ENCODE results near the gene S100A9. TPM values are rescaled to one million over a fixed set of nuclear protein-coding genes. Genes with fewer than 3 reads are reported as not detected.

Gene S100A9
- total RNA-seq, 1 experiment from 2014 or later: 559 TPM

DNA sequence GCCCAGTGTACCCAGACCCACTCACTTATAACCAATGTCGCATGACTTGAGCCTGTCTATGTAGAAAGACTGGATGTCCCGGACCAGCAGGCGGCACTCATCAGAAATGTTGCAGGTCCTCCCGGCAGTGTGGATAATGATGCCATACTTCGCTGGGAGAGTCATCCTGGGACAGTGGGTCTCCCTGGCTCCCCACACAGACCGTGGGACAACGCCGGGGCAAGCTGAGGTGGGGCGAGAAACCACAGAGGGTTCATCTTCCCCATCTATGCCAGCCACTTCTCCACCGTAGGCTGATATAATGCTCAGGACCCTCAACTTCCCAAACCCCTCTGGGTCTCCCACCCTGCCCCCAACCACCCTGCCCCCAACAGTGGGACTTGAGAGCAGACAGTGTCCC, 17.3 kb upstream of the S100A9 start:
- TF ChIP-seq, protein P1, sequence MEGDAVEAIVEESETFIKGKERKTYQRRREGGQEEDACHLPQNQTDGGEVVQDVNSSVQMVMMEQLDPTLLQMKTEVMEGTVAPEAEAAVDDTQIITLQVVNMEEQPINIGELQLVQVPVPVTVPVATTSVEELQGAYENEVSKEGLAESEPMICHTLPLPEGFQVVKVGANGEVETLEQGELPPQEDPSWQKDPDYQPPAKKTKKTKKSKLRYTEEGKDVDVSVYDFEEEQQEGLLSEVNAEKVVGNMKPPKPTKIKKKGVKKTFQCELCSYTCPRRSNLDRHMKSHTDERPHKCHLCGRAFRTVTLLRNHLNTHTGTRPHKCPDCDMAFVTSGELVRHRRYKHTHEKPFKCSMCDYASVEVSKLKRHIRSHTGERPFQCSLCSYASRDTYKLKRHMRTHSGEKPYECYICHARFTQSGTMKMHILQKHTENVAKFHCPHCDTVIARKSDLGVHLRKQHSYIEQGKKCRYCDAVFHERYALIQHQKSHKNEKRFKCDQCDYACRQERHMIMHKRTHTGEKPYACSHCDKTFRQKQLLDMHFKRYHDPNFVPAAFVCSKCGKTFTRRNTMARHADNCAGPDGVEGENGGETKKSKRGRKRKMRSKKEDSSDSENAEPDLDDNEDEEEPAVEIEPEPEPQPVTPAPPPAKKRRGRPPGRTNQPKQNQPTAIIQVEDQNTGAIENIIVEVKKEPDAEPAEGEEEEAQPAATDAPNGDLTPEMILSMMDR (conservative IDR thresholded peaks at IDR 0.05; ENCODE audit: low read depth, low read length): no peak
- TF ChIP-seq EZH2phosphoT487 (IDR thresholded peaks at IDR 0.05; ENCODE audit: borderline replicate concordance, low read length) (no peak), EZH2 (IDR thresholded peaks at IDR 0.05; ENCODE audit: low read length, unreplicated experiment) (no peak)
- Histone ChIP-seq H3K79me2 (ENCODE audit: low read length) (no peaks in the 10 kb centered on the region), H3K9ac (ENCODE audit: low read length) (no peak overlapping the region), H3K4me2 (ENCODE audit: low read length) (no peak overlapping the region), H3K27ac (ENCODE audit: low read length) (no peak overlapping the region), H3K9me3 (ENCODE audit: low read length) (no peaks in the 10 kb centered on the region), H3K9me2 (replicated peaks; ENCODE audit: low read length) (no peaks in the 10 kb centered on the region), H3K4me1 (ENCODE audit: insufficient read depth, low read length) (no peaks in the 10 kb centered on the region), H3K4me3 (ENCODE audit: low read length) (no peak overlapping the region), H3K27me3 (ENCODE audit: low read length) (peaks cover 84% of the 10 kb centered on the region), H3K36me3 (ENCODE audit: low read depth, low read length) (no peaks in the 10 kb centered on the region), H2AFZ (ENCODE audit: low read length) (no peak overlapping the region), H3F3A (ENCODE audit: low read length, unreplicated experiment) (no peaks in the 10 kb centered on the region), H4K20me1 (ENCODE audit: low read length) (no peaks in the 10 kb centered on the region)
- no peak for ATAC-seq
- no TSS peak for BruUV-seq (replicated peaks)
- ChIA-PET POLR2A (ENCODE audit: unreplicated experiment) (no interaction called here), CTCF (no interaction called here)
- DNase-seq: no peak
- intact Hi-C loops (cut with micrococcal nuclease): no loop called here

DNA sequence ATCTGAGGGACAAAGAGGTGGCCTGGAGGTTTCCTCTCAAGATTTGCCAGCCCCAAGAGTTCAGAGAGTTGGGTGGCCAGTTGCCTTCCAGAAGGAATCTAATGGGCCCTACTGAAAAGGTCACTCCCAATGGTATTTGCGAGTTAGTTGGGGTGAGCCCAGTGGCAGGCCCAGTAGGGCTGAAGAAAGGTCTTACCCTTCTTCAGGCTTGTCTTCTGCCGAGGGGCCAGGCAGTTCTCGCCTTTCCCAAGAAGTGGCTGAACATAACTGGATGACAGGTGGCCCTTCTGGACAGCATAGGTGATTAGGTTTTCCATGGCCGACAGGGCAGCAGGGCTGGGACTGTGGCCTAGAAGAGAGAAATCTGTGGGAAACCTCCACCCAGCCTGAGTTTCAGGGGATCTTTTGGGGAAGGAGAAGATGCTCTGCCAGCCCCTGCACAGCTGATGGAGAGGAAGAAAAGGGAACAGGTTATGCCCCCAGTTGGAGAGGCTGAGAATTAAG, 16.2 kb upstream of the S100A9 start:
- ATAC-seq (no peak), DNase-seq (no peak)
- ChIA-PET CTCF (no interaction called here), POLR2A (ENCODE audit: unreplicated experiment) (no interaction called here)
- Histone ChIP-seq H2AFZ (ENCODE audit: low read length) (no peak overlapping the region), H3K27ac (ENCODE audit: low read length) (no peak overlapping the region), H3K36me3 (ENCODE audit: low read depth, low read length) (no peaks in the 10 kb centered on the region), H4K20me1 (ENCODE audit: low read length) (no peaks in the 10 kb centered on the region), H3K27me3 (ENCODE audit: low read length) (peaks cover 96% of the 10 kb centered on the region), H3K4me2 (ENCODE audit: low read length) (no peak overlapping the region), H3K9me2 (replicated peaks; ENCODE audit: low read length) (no peaks in the 10 kb centered on the region), H3K9ac (ENCODE audit: low read length) (no peak overlapping the region), H3K4me3 (ENCODE audit: low read length) (no peak overlapping the region), H3K4me1 (ENCODE audit: insufficient read depth, low read length) (no peaks in the 10 kb centered on the region), H3K79me2 (ENCODE audit: low read length) (no peaks in the 10 kb centered on the region), H3K9me3 (ENCODE audit: low read length) (no peaks in the 10 kb centered on the region), H3F3A (ENCODE audit: low read length, unreplicated experiment) (no peaks in the 10 kb centered on the region)
- intact Hi-C loops (cut with micrococcal nuclease): no loop called here
- BruUV-seq (replicated peaks): no TSS peak
- TF ChIP-seq, protein P1 (conservative IDR thresholded peaks at IDR 0.05; ENCODE audit: low read depth, low read length): no peak
- TF ChIP-seq EZH2phosphoT487 (IDR thresholded peaks at IDR 0.05; ENCODE audit: borderline replicate concordance, low read length) (no peak), EZH2 (IDR thresholded peaks at IDR 0.05; ENCODE audit: low read length, unreplicated experiment) (no peak)

DNA sequence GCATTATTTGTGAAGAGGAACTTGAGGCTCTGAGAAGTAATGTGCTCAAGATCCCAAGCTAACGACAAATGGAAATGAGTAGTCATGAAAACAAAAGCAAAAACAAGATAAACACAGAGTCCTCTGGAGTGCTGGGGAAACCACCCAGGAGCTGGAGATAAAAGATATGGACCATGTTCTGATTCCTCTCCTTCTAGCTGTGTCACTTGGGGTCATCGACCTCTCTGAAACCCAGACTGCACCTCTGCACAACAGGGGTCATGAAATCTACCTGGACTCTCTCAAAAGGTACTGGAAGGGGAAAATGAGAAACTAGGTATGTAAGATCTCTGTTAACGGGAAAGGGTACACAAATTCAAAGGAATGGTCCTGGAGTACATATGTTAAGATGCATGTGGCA, 15.5 kb upstream of the S100A9 start:
- TF ChIP-seq EZH2 (IDR thresholded peaks at IDR 0.05; ENCODE audit: low read length, unreplicated experiment): no peak
- TF ChIP-seq EZH2phosphoT487 (IDR thresholded peaks at IDR 0.05; ENCODE audit: borderline replicate concordance, low read length): no peak
- no peak overlapping the region for H3K4me3 ChIP-seq (ENCODE audit: low read length)
- H3K27me3 ChIP-seq (ENCODE audit: low read length): peaks cover 100% of the 10 kb centered on the region
- no peaks in the 10 kb centered on the region for H3K4me1 ChIP-seq (ENCODE audit: insufficient read depth, low read length)
- no peak for ATAC-seq
- no peaks in the 10 kb centered on the region for H3K36me3 ChIP-seq (ENCODE audit: low read depth, low read length)
- no TSS peak for BruUV-seq (replicated peaks)
- H3K27ac ChIP-seq (ENCODE audit: low read length): no peak overlapping the region
- H3K9ac ChIP-seq (ENCODE audit: low read length): no peak overlapping the region
- no peaks in the 10 kb centered on the region for H3K79me2 ChIP-seq (ENCODE audit: low read length)
- ChIA-PET CTCF (no interaction called here), POLR2A (ENCODE audit: unreplicated experiment) (no interaction called here)
- H3K9me3 ChIP-seq (ENCODE audit: low read length): no peaks in the 10 kb centered on the region
- H4K20me1 ChIP-seq (ENCODE audit: low read length): no peaks in the 10 kb centered on the region
- no peak overlapping the region for H3K4me2 ChIP-seq (ENCODE audit: low read length)
- H2AFZ ChIP-seq (ENCODE audit: low read length): no peak overlapping the region
- no peak for DNase-seq
- H3K9me2 ChIP-seq (replicated peaks; ENCODE audit: low read length): no peaks in the 10 kb centered on the region
- H3F3A ChIP-seq (ENCODE audit: low read length, unreplicated experiment): no peaks in the 10 kb centered on the region
- intact Hi-C loops (cut with micrococcal nuclease): no loop called here
